SK-N-SH (cell line): ENCODE data around the gene CCDC127.
"Not testable (repeated sequence)": the region's sequence is repeated elsewhere in the genome, so short reads cannot be mapped to it uniquely, and the experiment has no call there.

ENCODE experiments used
- FOXJ3 ChIP-seq: sonication (generic); formaldehyde crosslinking; IDR thresholded peaks from 2 replicates; pipeline ENCODE4 v1.5.1; 2020; ENCODE audit warnings: mild to moderate bottlenecking, missing genetic modification reagents
- NRF1 ChIP-seq: IDR thresholded peaks from 2 replicates; pipeline ENCODE4 v1.6.1; 2012; ENCODE audit warnings: low read depth, mild to moderate bottlenecking, low read length
- SIN3A ChIP-seq: IDR thresholded peaks from 2 replicates; pipeline ENCODE4 v1.6.1; 2012; ENCODE audit warnings: low read depth, mild to moderate bottlenecking, low read length, moderate library complexity, borderline replicate concordance
- SMC3 ChIP-seq: IDR thresholded peaks from 2 replicates; pipeline ENCODE4 v1.6.1; 2012; ENCODE audit warnings: low read depth, low read length, improper control_type of control experiment
- TF ChIP-seq, protein P1 (sequence below): fragments of 200-600 bp; sonication (generic); IDR thresholded peaks from 2 replicates; pipeline ENCODE4 v1.6.1; 2017; ENCODE audit warnings: antibody characterized with exemption, mild to moderate bottlenecking, moderate library complexity
- TF ChIP-seq, protein P2 (sequence below): fragments of 150-350 bp; IDR thresholded peaks from 2 replicates; pipeline ENCODE4 v1.6.1; 2017; ENCODE audit warnings: antibody characterized with exemption, low read length, low read depth, borderline replicate concordance
- TF ChIP-seq, protein P3 (sequence below): IDR thresholded peaks from 2 replicates; pipeline ENCODE4 v1.6.1; 2012; ENCODE audit warnings: mild to moderate bottlenecking, low read depth, low read length, moderate library complexity

DNA sequence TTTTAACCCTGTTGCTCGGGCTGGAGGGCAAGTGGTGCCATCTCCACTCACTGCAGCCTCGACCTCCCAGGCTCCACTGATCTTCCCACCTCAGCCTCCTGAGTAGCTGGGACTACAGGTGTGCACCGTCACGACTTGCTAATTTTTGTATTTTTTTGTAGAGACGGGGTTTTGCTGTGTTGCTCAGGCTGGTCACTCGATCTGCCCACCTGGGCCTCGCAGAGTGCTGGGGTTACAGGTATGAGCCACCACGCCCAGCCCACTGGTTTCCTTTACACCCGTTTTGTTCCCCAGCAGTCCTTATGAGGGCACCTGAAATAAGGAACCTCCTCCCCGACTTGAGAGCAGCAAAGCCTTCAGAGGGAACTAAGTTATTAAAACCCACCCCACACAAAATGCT lies 1.9 kb downstream of the CCDC127 start:
- TF ChIP-seq, protein P1, sequence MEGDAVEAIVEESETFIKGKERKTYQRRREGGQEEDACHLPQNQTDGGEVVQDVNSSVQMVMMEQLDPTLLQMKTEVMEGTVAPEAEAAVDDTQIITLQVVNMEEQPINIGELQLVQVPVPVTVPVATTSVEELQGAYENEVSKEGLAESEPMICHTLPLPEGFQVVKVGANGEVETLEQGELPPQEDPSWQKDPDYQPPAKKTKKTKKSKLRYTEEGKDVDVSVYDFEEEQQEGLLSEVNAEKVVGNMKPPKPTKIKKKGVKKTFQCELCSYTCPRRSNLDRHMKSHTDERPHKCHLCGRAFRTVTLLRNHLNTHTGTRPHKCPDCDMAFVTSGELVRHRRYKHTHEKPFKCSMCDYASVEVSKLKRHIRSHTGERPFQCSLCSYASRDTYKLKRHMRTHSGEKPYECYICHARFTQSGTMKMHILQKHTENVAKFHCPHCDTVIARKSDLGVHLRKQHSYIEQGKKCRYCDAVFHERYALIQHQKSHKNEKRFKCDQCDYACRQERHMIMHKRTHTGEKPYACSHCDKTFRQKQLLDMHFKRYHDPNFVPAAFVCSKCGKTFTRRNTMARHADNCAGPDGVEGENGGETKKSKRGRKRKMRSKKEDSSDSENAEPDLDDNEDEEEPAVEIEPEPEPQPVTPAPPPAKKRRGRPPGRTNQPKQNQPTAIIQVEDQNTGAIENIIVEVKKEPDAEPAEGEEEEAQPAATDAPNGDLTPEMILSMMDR = not testable (repeated sequence)
- not testable (repeated sequence) for TF ChIP-seq SMC3; SIN3A; FOXJ3 (CRISPR knock-in tag); NRF1
- TF ChIP-seq, protein P2, sequence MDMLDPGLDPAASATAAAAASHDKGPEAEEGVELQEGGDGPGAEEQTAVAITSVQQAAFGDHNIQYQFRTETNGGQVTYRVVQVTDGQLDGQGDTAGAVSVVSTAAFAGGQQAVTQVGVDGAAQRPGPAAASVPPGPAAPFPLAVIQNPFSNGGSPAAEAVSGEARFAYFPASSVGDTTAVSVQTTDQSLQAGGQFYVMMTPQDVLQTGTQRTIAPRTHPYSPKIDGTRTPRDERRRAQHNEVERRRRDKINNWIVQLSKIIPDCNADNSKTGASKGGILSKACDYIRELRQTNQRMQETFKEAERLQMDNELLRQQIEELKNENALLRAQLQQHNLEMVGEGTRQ = not testable (repeated sequence)
- TF ChIP-seq, protein P3, sequence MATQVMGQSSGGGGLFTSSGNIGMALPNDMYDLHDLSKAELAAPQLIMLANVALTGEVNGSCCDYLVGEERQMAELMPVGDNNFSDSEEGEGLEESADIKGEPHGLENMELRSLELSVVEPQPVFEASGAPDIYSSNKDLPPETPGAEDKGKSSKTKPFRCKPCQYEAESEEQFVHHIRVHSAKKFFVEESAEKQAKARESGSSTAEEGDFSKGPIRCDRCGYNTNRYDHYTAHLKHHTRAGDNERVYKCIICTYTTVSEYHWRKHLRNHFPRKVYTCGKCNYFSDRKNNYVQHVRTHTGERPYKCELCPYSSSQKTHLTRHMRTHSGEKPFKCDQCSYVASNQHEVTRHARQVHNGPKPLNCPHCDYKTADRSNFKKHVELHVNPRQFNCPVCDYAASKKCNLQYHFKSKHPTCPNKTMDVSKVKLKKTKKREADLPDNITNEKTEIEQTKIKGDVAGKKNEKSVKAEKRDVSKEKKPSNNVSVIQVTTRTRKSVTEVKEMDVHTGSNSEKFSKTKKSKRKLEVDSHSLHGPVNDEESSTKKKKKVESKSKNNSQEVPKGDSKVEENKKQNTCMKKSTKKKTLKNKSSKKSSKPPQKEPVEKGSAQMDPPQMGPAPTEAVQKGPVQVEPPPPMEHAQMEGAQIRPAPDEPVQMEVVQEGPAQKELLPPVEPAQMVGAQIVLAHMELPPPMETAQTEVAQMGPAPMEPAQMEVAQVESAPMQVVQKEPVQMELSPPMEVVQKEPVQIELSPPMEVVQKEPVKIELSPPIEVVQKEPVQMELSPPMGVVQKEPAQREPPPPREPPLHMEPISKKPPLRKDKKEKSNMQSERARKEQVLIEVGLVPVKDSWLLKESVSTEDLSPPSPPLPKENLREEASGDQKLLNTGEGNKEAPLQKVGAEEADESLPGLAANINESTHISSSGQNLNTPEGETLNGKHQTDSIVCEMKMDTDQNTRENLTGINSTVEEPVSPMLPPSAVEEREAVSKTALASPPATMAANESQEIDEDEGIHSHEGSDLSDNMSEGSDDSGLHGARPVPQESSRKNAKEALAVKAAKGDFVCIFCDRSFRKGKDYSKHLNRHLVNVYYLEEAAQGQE = not testable (repeated sequence)
